ENCODE results near the gene THSD4.

GRCh38 chr15:71669688-71670087 is 554.4 kb downstream of the THSD4 start:
- no peak for TF ChIP-seq CTCF (conservative IDR thresholded peaks at IDR 0.05; ENCODE audit: low read length)
- no peak for TF ChIP-seq EZH2phosphoT487 (IDR thresholded peaks at IDR 0.05; ENCODE audit: borderline replicate concordance, low read depth, low read length)
